HCT116 (cell line): ENCODE results near the gene ZNF48. TPM values are rescaled to one million over a fixed set of nuclear protein-coding genes. Genes with fewer than 3 reads are reported as not detected.

ENCODE experiments used
- ATAC-seq: fragments of 200-7000 bp; cut with Tn5 transposase; 2 replicates; pipeline ENCODE4 v1.9.1; 2020; ENCODE audit warnings: mild to moderate bottlenecking, moderate library complexity
- BruUV-seq: library from RNA; stranded (reverse); fragments of 400-500 nt; replicated peaks from 2 replicates; lab custom pipeline; 2021; lab: Mats Ljungman, UMichigan
- CTCF ChIA-PET: fragments of 300-600 bp; sonication (Branson Sonifier 250); formaldehyde crosslinking; loops from one replicate; lab custom pipeline; 2021; ENCODE audit warnings: antibody characterized with exemption; lab: Charles Lee
- POLR2A ChIA-PET: fragments of 300-600, 350-600 bp; sonication (Branson Sonifier 250); formaldehyde crosslinking; loops from one replicate; lab custom pipeline; 2021; ENCODE audit warnings: antibody characterized with exemption; lab: Charles Lee
- RAD21 ChIA-PET, 2 experiments: fragments of 300-600 bp; sonication (Branson Sonifier 250); formaldehyde crosslinking; loops; one replicate each; lab custom pipeline; 2023; ENCODE audit warnings: low total read pairs in 2 of 2; ENCODE audit not compliant: uncharacterized antibody in 2 of 2, unreplicated experiment in 2 of 2, low non-redundant PET in 1 of 2; lab: Charles Lee
- DNase-seq: peaks from one replicate; pipeline ENCODE4 v3.0.0-alpha.2; 2010; ENCODE audit warnings: low read depth, low spot score
- H2AFZ ChIP-seq: fragments of 200-600 bp; shearing (Covaris generic), sonication (generic); 2 replicates; pipeline ENCODE4 v1.6.1; 2017; ENCODE audit warnings: low read depth, mixed run types, mixed read lengths, antibody characterized with exemption, low read length; ENCODE audit not compliant: poor library complexity, severe bottlenecking
- H3K27ac ChIP-seq: 2 replicates; pipeline ENCODE4 v1.5.1; 2012; ENCODE audit warnings: low read depth, low read length
- H3K27me3 ChIP-seq: fragments of 200-600 bp; sonication (generic); 2 replicates; pipeline ENCODE4 v1.6.1; 2016; ENCODE audit warnings: mixed run types, low read length, mixed read lengths; ENCODE audit not compliant: insufficient read depth
- H3K36me3 ChIP-seq, 2 experiments: fragments of 200-500 bp in 1 of 2; fragments of 200-600 bp in 1 of 2; sonication (Bioruptor generic) in 1 of 2; sonication (generic) in 1 of 2; 2 replicates each; pipeline versions ENCODE4 v1.5.1 to v1.6.1; 2014 to 2016; ENCODE audit warnings: low read length in 2 of 2, inconsistent platforms in 1 of 2, mixed read lengths in 1 of 2, mixed run types in 1 of 2; ENCODE audit not compliant: insufficient read depth in 2 of 2, control insufficient read depth in 1 of 2
- H3K4me1 ChIP-seq, 2 experiments: fragments of 200-600 bp in 1 of 2; sonication (generic) in 1 of 2; 2 replicates each; pipeline versions ENCODE4 v1.5.1 to v1.6.1; 2012 to 2017; ENCODE audit warnings: low read length in 2 of 2, inconsistent platforms in 1 of 2, mild to moderate bottlenecking in 1 of 2, mixed read lengths in 1 of 2, mixed run types in 1 of 2, moderate library complexity in 1 of 2; ENCODE audit not compliant: insufficient read depth in 2 of 2, control insufficient read depth in 1 of 2
- H3K4me2 ChIP-seq: fragments of 200-600 bp; sonication (generic); 2 replicates; pipeline ENCODE4 v1.6.1; 2017; ENCODE audit warnings: mixed run types, low read length, mixed read lengths
- H3K4me3 ChIP-seq, 2 experiments: fragments of 200-600 bp in 1 of 2; sonication (generic) in 1 of 2; replicated peaks in 1 of 2; 2 replicates each; pipeline ENCODE4 v1.5.1; 2011 to 2016; ENCODE audit warnings: low read length in 2 of 2, control low read depth in 1 of 2, low read depth in 1 of 2, mild to moderate bottlenecking in 1 of 2, mixed read lengths in 1 of 2, mixed run types in 1 of 2
- H3K79me2 ChIP-seq: fragments of 200-600 bp; sonication (generic); 2 replicates; pipeline ENCODE4 v1.6.1; 2017; ENCODE audit warnings: mild to moderate bottlenecking, mixed run types, low read length, moderate library complexity, mixed read lengths; ENCODE audit not compliant: insufficient read depth
- H3K9ac ChIP-seq: fragments of 200-600 bp; sonication (generic); 2 replicates; pipeline ENCODE4 v1.6.1; 2016; ENCODE audit warnings: low read length, mixed read lengths
- H3K9me2 ChIP-seq: fragments of 200-600 bp; sonication (generic), shearing (Covaris generic); 2 replicates; pipeline ENCODE4 v1.6.1; 2017; ENCODE audit warnings: mixed run types, mild to moderate bottlenecking, moderate library complexity; ENCODE audit not compliant: insufficient read depth
- H3K9me3 ChIP-seq, 2 experiments: fragments of 200-500 bp in 1 of 2; fragments of 200-600 bp in 1 of 2; sonication (Bioruptor generic) in 1 of 2; sonication (generic) in 1 of 2; 2 replicates each; pipeline ENCODE4 v1.6.1; 2014 to 2017; ENCODE audit warnings: low read length in 2 of 2, mixed read lengths in 2 of 2, inconsistent platforms in 1 of 2, low read depth in 1 of 2, mild to moderate bottlenecking in 1 of 2, mixed run types in 1 of 2, moderate library complexity in 1 of 2; ENCODE audit not compliant: control insufficient read depth in 1 of 2, insufficient read depth in 1 of 2
- H4K20me1 ChIP-seq: fragments of 200-600 bp; sonication (generic), shearing (Covaris generic); 2 replicates; pipeline ENCODE4 v1.6.1; 2017; ENCODE audit warnings: mixed run types, mild to moderate bottlenecking, moderate library complexity; ENCODE audit not compliant: insufficient read depth
- EGR1 ChIP-seq: IDR thresholded peaks from 2 replicates; pipeline ENCODE4 v1.6.1; 2012; ENCODE audit warnings: low read depth
- ELF1 ChIP-seq: IDR thresholded peaks from 2 replicates; pipeline ENCODE4 v1.6.1; 2012; ENCODE audit warnings: low read depth, borderline replicate concordance
- EZH2 ChIP-seq: fragments of 200-600 bp; sonication (generic); IDR thresholded peaks from 2 replicates; pipeline ENCODE4 v1.6.1; 2017; ENCODE audit warnings: antibody characterized with exemption, mixed run types
- EZH2phosphoT487 ChIP-seq: fragments of 200-600 bp; IDR thresholded peaks from 2 replicates; pipeline ENCODE4 v1.6.1; 2018; ENCODE audit warnings: antibody characterized with exemption, borderline replicate concordance
- SP1 ChIP-seq: IDR thresholded peaks from 2 replicates; pipeline ENCODE4 v1.6.1; 2012; ENCODE audit warnings: low read depth
- SRF ChIP-seq: IDR thresholded peaks from 2 replicates; pipeline ENCODE4 v1.6.1; 2012; ENCODE audit warnings: low read depth
- TCF7L2 ChIP-seq: IDR thresholded peaks from 2 replicates; pipeline ENCODE4 v1.7.0; 2011; ENCODE audit warnings: borderline replicate concordance, inconsistent platforms; ENCODE audit not compliant: insufficient read depth, insufficient read length; ENCODE audit errors: extremely low read depth
- ZNF274 ChIP-seq: fragments of 200-500 bp; sonication (Bioruptor generic); IDR thresholded peaks from 2 replicates; pipeline ENCODE4 v1.6.1; 2014; ENCODE audit warnings: mild to moderate bottlenecking, low read depth, low read length, inconsistent platforms
- intact Hi-C: fragments of 100-400 bp; cut with micrococcal nuclease; formaldehyde crosslinking; loops from 2 replicates; pipeline ENCODE4 v1.10.0; 2022
- total RNA-seq: library from RNA; stranded (reverse); gene quantifications from one replicate; pipeline ENCODE4 v1.2.1, GENCODE V29; 2021; ENCODE audit not compliant: unreplicated experiment
- TF ChIP-seq, protein P1 (sequence below): IDR thresholded peaks from 2 replicates; pipeline ENCODE4 v1.6.1; 2012
- TF ChIP-seq, protein P2 (sequence below): IDR thresholded peaks from 2 replicates; pipeline ENCODE4 v1.6.1; 2012
- TF ChIP-seq, protein P3 (sequence below): IDR thresholded peaks from 2 replicates; pipeline ENCODE4 v1.6.1; 2012; ENCODE audit warnings: low read depth
- TF ChIP-seq, protein P4 (sequence below): IDR thresholded peaks from 2 replicates; pipeline ENCODE4 v1.6.1; 2011; ENCODE audit warnings: mild to moderate bottlenecking, low read length, moderate library complexity; ENCODE audit not compliant: insufficient replicate concordance; ENCODE audit errors: extremely low read depth

The ZNF48 gene
- total RNA-seq, 1 experiment from 2014 or later: 17.9 TPM

DNA sequence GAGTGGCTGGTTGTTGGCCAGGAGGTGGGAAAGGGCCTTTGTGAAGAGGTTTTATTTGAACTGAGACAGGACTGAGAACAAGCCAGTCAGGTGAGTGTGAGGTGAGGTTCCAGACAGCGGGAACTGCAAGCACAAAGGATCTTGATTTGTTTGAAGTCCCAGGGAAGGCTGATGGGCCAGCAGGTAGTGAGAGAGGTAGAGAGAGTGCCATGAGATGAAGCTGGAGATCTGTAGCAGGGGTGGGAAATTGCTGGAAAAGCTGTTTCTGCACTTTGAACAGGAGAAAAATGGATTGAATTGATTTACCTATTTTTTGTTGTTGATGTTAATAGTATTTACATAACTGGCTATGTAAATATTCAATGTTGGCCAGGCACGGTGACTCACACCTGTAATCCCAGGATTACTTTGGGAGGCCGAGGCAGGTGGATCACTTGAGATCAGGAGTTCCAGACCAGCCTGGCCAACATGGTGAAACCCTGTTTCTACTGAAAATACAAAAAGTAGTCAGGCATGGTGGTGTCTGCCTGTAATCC lies 42.4 kb downstream of the ZNF48 start:
- H3K9ac ChIP-seq: no peak overlapping the region
- ChIA-PET RAD21 (no interaction called here), POLR2A (interaction anchor here (0.9 to 1.0 kb wide), 2 partner anchors 20 to 166 kb away, joined by 5 to 8 read pairs; no protein-coding TSS in a partner anchor), CTCF (interaction anchor here (1.3 kb wide), 1 partner anchor 28 kb away, joined by 3 read pairs; no protein-coding TSS in a partner anchor)
- no peaks in the 10 kb centered on the region for H4K20me1 ChIP-seq
- H3K36me3 ChIP-seq: no peaks in the 10 kb centered on the region
- no peak overlapping the region for H2AFZ ChIP-seq
- DNase-seq (no peak), ATAC-seq (no peak)
- H3K4me3 ChIP-seq: no peak overlapping the region
- intact Hi-C loops: no loop called here
- BruUV-seq: no TSS peak
- no peak overlapping the region for H3K4me2 ChIP-seq
- no peak overlapping the region for H3K27ac ChIP-seq
- no peaks in the 10 kb centered on the region for H3K27me3 ChIP-seq
- H3K9me3 ChIP-seq: no peaks in the 10 kb centered on the region
- H3K9me2 ChIP-seq: no peaks in the 10 kb centered on the region
- H3K4me1 ChIP-seq: no peaks in the 10 kb centered on the region
- no peak for TF ChIP-seq EZH2phosphoT487
- TF ChIP-seq, protein P1, sequence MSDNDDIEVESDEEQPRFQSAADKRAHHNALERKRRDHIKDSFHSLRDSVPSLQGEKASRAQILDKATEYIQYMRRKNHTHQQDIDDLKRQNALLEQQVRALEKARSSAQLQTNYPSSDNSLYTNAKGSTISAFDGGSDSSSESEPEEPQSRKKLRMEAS: no peak
- TF ChIP-seq, protein P2, sequence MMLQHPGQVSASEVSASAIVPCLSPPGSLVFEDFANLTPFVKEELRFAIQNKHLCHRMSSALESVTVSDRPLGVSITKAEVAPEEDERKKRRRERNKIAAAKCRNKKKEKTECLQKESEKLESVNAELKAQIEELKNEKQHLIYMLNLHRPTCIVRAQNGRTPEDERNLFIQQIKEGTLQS: no peak
- TF ChIP-seq EZH2: no peak
- TF ChIP-seq ZNF274: no peak
- TF ChIP-seq EGR1: no peak
- no peak for TF ChIP-seq ELF1
- no peak for TF ChIP-seq SP1
- TF ChIP-seq SRF: no peak
- TF ChIP-seq, protein P3, sequence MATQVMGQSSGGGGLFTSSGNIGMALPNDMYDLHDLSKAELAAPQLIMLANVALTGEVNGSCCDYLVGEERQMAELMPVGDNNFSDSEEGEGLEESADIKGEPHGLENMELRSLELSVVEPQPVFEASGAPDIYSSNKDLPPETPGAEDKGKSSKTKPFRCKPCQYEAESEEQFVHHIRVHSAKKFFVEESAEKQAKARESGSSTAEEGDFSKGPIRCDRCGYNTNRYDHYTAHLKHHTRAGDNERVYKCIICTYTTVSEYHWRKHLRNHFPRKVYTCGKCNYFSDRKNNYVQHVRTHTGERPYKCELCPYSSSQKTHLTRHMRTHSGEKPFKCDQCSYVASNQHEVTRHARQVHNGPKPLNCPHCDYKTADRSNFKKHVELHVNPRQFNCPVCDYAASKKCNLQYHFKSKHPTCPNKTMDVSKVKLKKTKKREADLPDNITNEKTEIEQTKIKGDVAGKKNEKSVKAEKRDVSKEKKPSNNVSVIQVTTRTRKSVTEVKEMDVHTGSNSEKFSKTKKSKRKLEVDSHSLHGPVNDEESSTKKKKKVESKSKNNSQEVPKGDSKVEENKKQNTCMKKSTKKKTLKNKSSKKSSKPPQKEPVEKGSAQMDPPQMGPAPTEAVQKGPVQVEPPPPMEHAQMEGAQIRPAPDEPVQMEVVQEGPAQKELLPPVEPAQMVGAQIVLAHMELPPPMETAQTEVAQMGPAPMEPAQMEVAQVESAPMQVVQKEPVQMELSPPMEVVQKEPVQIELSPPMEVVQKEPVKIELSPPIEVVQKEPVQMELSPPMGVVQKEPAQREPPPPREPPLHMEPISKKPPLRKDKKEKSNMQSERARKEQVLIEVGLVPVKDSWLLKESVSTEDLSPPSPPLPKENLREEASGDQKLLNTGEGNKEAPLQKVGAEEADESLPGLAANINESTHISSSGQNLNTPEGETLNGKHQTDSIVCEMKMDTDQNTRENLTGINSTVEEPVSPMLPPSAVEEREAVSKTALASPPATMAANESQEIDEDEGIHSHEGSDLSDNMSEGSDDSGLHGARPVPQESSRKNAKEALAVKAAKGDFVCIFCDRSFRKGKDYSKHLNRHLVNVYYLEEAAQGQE: no peak
- TF ChIP-seq, protein P4, sequence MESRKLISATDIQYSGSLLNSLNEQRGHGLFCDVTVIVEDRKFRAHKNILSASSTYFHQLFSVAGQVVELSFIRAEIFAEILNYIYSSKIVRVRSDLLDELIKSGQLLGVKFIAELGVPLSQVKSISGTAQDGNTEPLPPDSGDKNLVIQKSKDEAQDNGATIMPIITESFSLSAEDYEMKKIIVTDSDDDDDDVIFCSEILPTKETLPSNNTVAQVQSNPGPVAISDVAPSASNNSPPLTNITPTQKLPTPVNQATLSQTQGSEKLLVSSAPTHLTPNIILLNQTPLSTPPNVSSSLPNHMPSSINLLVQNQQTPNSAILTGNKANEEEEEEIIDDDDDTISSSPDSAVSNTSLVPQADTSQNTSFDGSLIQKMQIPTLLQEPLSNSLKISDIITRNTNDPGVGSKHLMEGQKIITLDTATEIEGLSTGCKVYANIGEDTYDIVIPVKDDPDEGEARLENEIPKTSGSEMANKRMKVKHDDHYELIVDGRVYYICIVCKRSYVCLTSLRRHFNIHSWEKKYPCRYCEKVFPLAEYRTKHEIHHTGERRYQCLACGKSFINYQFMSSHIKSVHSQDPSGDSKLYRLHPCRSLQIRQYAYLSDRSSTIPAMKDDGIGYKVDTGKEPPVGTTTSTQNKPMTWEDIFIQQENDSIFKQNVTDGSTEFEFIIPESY: no peak
- TF ChIP-seq TCF7L2: no peak
- TF ChIP-seq, all 23 proteins: peak for 0
- no peaks in the 10 kb centered on the region for H3K79me2 ChIP-seq
